GM12878 (cell line): ENCODE measurements around the gene C9orf50. TPM values are rescaled to one million over a fixed set of nuclear protein-coding genes. Genes with fewer than 3 reads are reported as not detected.

Experiments
- BACH1 ChIP-seq: fragments of 450-650 bp; IDR thresholded peaks from 2 replicates; pipeline ENCODE4 v1.6.1; 2017; ENCODE audit warnings: mild to moderate bottlenecking, borderline replicate concordance
- BHLHE40 ChIP-seq, 2 experiments: fragments of 450-650 bp in 1 of 2; IDR thresholded peaks; 2 replicates each; pipeline ENCODE4 v1.6.1; 2011 to 2017; ENCODE audit warnings: low read depth in 2 of 2, borderline replicate concordance in 1 of 2, improper control_type of control experiment in 1 of 2, low read length in 1 of 2, mild to moderate bottlenecking in 1 of 2
- DPF2 ChIP-seq: fragments of 450-650 bp; IDR thresholded peaks from 2 replicates; pipeline ENCODE4 v1.6.1; 2017; ENCODE audit warnings: mild to moderate bottlenecking
- EGR1 ChIP-seq, 2 experiments: IDR thresholded peaks; 1 replicate in 1 of 2; 2 replicates in 1 of 2; pipeline ENCODE4 v1.6.1; 2011 to 2012; ENCODE audit warnings: low read depth in 2 of 2, low read length in 2 of 2, borderline replicate concordance in 1 of 2, mild to moderate bottlenecking in 1 of 2, moderate library complexity in 1 of 2
- HDAC2 ChIP-seq: fragments of 200-600 bp; sonication (generic); IDR thresholded peaks from 2 replicates; pipeline ENCODE4 v1.6.1; 2017
- IKZF1 ChIP-seq: fragments of 450-650 bp; conservative IDR thresholded peaks from 2 replicates; pipeline ENCODE4 v1.6.1; 2017; ENCODE audit warnings: antibody characterized with exemption, mild to moderate bottlenecking
- IKZF2 ChIP-seq, 2 experiments: fragments of 450-650 bp; IDR thresholded peaks; 2 replicates each; pipeline ENCODE4 v1.6.1; 2017; ENCODE audit warnings: mild to moderate bottlenecking in 2 of 2, moderate library complexity in 2 of 2
- KLF5 ChIP-seq: fragments of 450-650 bp; IDR thresholded peaks from 2 replicates; pipeline ENCODE4 v1.6.1; 2014; ENCODE audit warnings: mild to moderate bottlenecking; ENCODE audit not compliant: partially characterized antibody
- NR2C1 ChIP-seq: fragments of 450-650 bp; IDR thresholded peaks from 2 replicates; pipeline ENCODE4 v1.6.1; 2017; ENCODE audit warnings: antibody characterized with exemption, mild to moderate bottlenecking, moderate library complexity
- RAD21 ChIP-seq: IDR thresholded peaks from 2 replicates; pipeline ENCODE4 v1.6.1; 2011; ENCODE audit warnings: mild to moderate bottlenecking, low read depth, low read length, moderate library complexity; ENCODE audit not compliant: insufficient read depth
- RELA ChIP-seq: fragments of 450-650 bp; IDR thresholded peaks from 2 replicates; pipeline ENCODE4 v1.8.0; 2014; ENCODE audit warnings: borderline replicate concordance; ENCODE audit not compliant: partially characterized antibody
- SMAD5 ChIP-seq: IDR thresholded peaks from 2 replicates; pipeline ENCODE4 v1.6.1; 2016; ENCODE audit warnings: antibody characterized with exemption, low read depth
- SMARCA5 ChIP-seq: fragments of 450-650 bp; IDR thresholded peaks from 2 replicates; pipeline ENCODE4 v1.6.1; 2017; ENCODE audit warnings: mild to moderate bottlenecking
- SMC3 ChIP-seq: IDR thresholded peaks from 2 replicates; pipeline ENCODE4 v1.6.1; 2011; ENCODE audit warnings: low read length, improper control_type of control experiment, borderline replicate concordance
- SPI1 ChIP-seq: IDR thresholded peaks from 2 replicates; pipeline ENCODE4 v1.6.1; 2011; ENCODE audit warnings: low read depth, mild to moderate bottlenecking, low read length, moderate library complexity, borderline replicate concordance; ENCODE audit not compliant: insufficient read depth
- TBL1XR1 ChIP-seq: IDR thresholded peaks from 2 replicates; pipeline ENCODE4 v1.6.1; 2012; ENCODE audit warnings: low read depth, low read length, improper control_type of control experiment
- ZNF207 ChIP-seq: fragments of 450-650 bp; IDR thresholded peaks from 2 replicates; pipeline ENCODE4 v1.6.1; 2014; ENCODE audit warnings: antibody characterized with exemption, mild to moderate bottlenecking, borderline replicate concordance
- ZNF217 ChIP-seq: fragments of 450-650 bp; IDR thresholded peaks from 2 replicates; pipeline ENCODE4 v1.6.1; 2017; ENCODE audit warnings: antibody characterized with exemption, mild to moderate bottlenecking
- polyA plus RNA-seq, 11 experiments: library from polyadenylated mRNA; depleted of rRNA in 4 of 11; unstranded in 6 of 11; stranded (reverse) in 5 of 11; fragments of >200 nt; fragmentation: Nextera tagmentation in 4 of 11; fragmentation: Illumina TruSeq in 1 of 11; extraction: Ambion mirVana in 4 of 11; extraction: Trizol in 1 of 11; gene quantifications; 1 replicate in 1 of 11; 2 replicates in 10 of 11; pipeline versions ENCODE4 v1.2.1 to v1.2.3, GENCODE V29; 2011 to 2016; ENCODE audit warnings: inconsistent platforms in 2 of 11, missing spikeins in 2 of 11, low read depth in 1 of 11
- total RNA-seq, 4 experiments: library from RNA; depleted of rRNA in 3 of 4; stranded (reverse); fragments of >200 nt in 3 of 4; fragmentation: Illumina TruSeq in 1 of 4; extraction: Trizol in 1 of 4; gene quantifications; 2 replicates each; pipeline versions ENCODE4 v1.2.1 to v1.2.3, GENCODE V29; 2013 to 2021
- TF ChIP-seq, protein P1 (sequence below): IDR thresholded peaks from 2 replicates; pipeline ENCODE4 v1.6.1; 2011; ENCODE audit warnings: borderline replicate concordance, low read depth, mild to moderate bottlenecking, moderate library complexity, low read length; ENCODE audit not compliant: insufficient read depth, poor library complexity, severe bottlenecking
- TF ChIP-seq, protein P2 (sequence below): fragments of 450-650 bp; IDR thresholded peaks from 2 replicates; pipeline ENCODE4 v1.6.1; 2014; ENCODE audit warnings: mild to moderate bottlenecking
- TF ChIP-seq, protein P3 (sequence below): fragments of 450-650 bp; IDR thresholded peaks from 2 replicates; pipeline ENCODE4 v1.6.1; 2017; ENCODE audit warnings: mild to moderate bottlenecking, moderate library complexity

The C9orf50 gene
- total and polyA plus RNA-seq, 10 of the 15 experiments (the other 5 are each of a cell fraction or from before 2014, with no cell fraction given): not detected

DNA sequence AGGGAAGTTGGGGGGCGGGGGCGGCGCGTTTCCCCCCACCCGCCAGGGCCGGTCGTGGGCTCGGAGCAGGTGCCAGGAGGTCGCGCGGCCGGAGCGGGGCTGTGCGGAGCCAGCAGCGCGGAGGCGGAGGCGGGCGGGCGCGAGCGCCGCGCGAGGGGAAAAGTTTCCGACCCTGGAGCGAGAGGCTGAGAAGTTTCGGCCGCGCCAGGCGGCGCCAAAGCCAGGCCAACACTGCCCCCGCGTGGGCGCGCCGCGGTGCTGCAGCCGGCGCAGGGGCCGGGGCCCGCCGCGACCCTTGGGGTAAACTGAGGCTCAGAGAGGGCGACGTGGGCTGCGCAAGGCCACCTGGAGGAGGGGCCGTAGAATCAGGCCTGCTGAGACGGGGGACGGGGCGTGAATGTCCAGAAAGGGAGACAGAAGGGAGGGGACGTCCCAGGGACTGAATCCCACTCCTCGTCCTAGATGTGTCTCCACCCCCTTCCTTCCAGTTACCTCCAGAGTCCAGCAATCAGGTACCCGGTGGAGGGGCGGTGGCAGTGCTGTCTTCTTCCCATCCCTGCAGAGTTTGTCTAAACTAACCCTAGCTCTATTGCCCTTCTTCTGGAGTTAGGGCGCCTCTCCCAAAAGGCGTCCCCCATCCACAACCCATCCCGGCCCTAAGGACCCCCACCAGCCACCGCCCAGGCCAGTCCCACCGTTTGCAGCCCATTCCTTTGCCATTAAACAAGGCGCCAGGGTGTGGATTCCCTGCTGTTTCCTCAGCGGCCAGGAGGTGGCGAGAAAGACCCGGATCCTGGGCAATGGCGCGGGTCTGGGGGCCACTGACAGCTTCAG is 10.2 kb downstream of the C9orf50 start (continued):
- TF ChIP-seq NR2C1 (peak; percentile 36), IKZF2 (IDR thresholded peaks at IDR 0.05) (peak; percentile 36 to 46; a peak in 2 of 4 replicates), KLF5 (peak; percentile 68), ZNF207 (peak; percentile 91; the same call in 1 of the 2 replicates), SPI1 (no peak), DPF2 (peak; percentile 90), BHLHE40 (IDR thresholded peaks at IDR 0.05; ENCODE audit: borderline replicate concordance in 1 of 2, low read depth in 2 of 2, low read length in 1 of 2) (peak in 1 of 2 experiments; percentile 68; a peak in 2 of 4 replicates), EGR1 (IDR thresholded peaks at IDR 0.05; ENCODE audit: borderline replicate concordance in 1 of 2, low read depth in 2 of 2, low read length in 2 of 2) (peak in 1 of 2 experiments; percentile 85; a peak in 2 of 3 replicates), RAD21 (peak; percentile 89), IKZF1 (peak; percentile 90), HDAC2 (no peak), SMAD5 (no peak), RELA (peak; percentile 77), SMARCA5 (peak; percentile 97), TBL1XR1 (peak; percentile 19; the same call in 1 of the 2 replicates), BACH1 (peak; percentile 85; the same call in 1 of the 2 replicates), SMC3 (peak; percentile 82), ZNF217 (peak; percentile 76; the same call in 1 of the 2 replicates)
- TF ChIP-seq, protein P1, sequence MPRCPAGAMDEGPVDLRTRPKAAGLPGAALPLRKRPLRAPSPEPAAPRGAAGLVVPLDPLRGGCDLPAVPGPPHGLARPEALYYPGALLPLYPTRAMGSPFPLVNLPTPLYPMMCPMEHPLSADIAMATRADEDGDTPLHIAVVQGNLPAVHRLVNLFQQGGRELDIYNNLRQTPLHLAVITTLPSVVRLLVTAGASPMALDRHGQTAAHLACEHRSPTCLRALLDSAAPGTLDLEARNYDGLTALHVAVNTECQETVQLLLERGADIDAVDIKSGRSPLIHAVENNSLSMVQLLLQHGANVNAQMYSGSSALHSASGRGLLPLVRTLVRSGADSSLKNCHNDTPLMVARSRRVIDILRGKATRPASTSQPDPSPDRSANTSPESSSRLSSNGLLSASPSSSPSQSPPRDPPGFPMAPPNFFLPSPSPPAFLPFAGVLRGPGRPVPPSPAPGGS: no peak
- TF ChIP-seq, protein P2, sequence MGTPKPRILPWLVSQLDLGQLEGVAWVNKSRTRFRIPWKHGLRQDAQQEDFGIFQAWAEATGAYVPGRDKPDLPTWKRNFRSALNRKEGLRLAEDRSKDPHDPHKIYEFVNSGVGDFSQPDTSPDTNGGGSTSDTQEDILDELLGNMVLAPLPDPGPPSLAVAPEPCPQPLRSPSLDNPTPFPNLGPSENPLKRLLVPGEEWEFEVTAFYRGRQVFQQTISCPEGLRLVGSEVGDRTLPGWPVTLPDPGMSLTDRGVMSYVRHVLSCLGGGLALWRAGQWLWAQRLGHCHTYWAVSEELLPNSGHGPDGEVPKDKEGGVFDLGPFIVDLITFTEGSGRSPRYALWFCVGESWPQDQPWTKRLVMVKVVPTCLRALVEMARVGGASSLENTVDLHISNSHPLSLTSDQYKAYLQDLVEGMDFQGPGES: no peak
- TF ChIP-seq, protein P3, sequence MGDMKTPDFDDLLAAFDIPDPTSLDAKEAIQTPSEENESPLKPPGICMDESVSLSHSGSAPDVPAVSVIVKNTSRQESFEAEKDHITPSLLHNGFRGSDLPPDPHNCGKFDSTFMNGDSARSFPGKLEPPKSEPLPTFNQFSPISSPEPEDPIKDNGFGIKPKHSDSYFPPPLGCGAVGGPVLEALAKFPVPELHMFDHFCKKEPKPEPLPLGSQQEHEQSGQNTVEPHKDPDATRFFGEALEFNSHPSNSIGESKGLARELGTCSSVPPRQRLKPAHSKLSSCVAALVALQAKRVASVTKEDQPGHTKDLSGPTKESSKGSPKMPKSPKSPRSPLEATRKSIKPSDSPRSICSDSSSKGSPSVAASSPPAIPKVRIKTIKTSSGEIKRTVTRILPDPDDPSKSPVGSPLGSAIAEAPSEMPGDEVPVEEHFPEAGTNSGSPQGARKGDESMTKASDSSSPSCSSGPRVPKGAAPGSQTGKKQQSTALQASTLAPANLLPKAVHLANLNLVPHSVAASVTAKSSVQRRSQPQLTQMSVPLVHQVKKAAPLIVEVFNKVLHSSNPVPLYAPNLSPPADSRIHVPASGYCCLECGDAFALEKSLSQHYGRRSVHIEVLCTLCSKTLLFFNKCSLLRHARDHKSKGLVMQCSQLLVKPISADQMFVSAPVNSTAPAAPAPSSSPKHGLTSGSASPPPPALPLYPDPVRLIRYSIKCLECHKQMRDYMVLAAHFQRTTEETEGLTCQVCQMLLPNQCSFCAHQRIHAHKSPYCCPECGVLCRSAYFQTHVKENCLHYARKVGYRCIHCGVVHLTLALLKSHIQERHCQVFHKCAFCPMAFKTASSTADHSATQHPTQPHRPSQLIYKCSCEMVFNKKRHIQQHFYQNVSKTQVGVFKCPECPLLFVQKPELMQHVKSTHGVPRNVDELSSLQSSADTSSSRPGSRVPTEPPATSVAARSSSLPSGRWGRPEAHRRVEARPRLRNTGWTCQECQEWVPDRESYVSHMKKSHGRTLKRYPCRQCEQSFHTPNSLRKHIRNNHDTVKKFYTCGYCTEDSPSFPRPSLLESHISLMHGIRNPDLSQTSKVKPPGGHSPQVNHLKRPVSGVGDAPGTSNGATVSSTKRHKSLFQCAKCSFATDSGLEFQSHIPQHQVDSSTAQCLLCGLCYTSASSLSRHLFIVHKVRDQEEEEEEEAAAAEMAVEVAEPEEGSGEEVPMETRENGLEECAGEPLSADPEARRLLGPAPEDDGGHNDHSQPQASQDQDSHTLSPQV: 0 out of 2 replicates have a peak, but pooled peaks have one; percentile 78
